H9 (cell line): Measurements from ENCODE around the gene KCNQ2. TPM values are rescaled to one million over a fixed set of nuclear protein-coding genes. Genes with fewer than 3 reads are reported as not detected.

Source experiments
- DNase-seq: peaks from one replicate; pipeline ENCODE4 v3.0.0-alpha.2; 2017
- H2AFZ ChIP-seq: one replicate; pipeline ENCODE4 v1.6.1; 2013; ENCODE audit warnings: mild to moderate bottlenecking, low read length, control low read depth, moderate library complexity
- H2AK5ac ChIP-seq: 2 replicates; pipeline ENCODE4 v1.6.1; 2013; ENCODE audit warnings: low read length, control low read depth, mixed read lengths; ENCODE audit not compliant: insufficient read length
- H2BK120ac ChIP-seq: one replicate; pipeline ENCODE4 v1.6.1; 2013; ENCODE audit warnings: low read depth, mild to moderate bottlenecking, low read length, control low read depth, inconsistent platforms; ENCODE audit not compliant: poor library complexity, severe bottlenecking
- H2BK12ac ChIP-seq: 2 replicates; pipeline ENCODE4 v1.6.1; 2013; ENCODE audit warnings: low read length, control low read depth, mixed read lengths, low read depth; ENCODE audit not compliant: insufficient read length
- H2BK15ac ChIP-seq: 2 replicates; pipeline ENCODE4 v1.6.1; 2013; ENCODE audit warnings: low read depth, low read length, control low read depth
- H2BK20ac ChIP-seq: one replicate; pipeline ENCODE4 v1.6.1; 2013; ENCODE audit warnings: low read depth, mild to moderate bottlenecking, low read length, control low read depth, inconsistent platforms; ENCODE audit not compliant: poor library complexity, severe bottlenecking
- H2BK5ac ChIP-seq: 2 replicates; pipeline ENCODE4 v1.6.1; 2013; ENCODE audit warnings: low read length, control low read depth, mixed read lengths; ENCODE audit not compliant: insufficient read length
- H3K14ac ChIP-seq: 2 replicates; pipeline ENCODE4 v1.6.1; 2013; ENCODE audit warnings: low read length, control low read depth; ENCODE audit not compliant: insufficient read depth
- H3K18ac ChIP-seq: 2 replicates; pipeline ENCODE4 v1.6.1; 2013; ENCODE audit warnings: low read depth, mild to moderate bottlenecking, mixed read lengths, low read length, control low read depth; ENCODE audit not compliant: insufficient read length
- H3K23ac ChIP-seq: 2 replicates; pipeline ENCODE4 v1.6.1; 2013; ENCODE audit warnings: low read length, control low read depth, mixed read lengths, low read depth; ENCODE audit not compliant: insufficient read length
- H3K23me2 ChIP-seq: 2 replicates; pipeline ENCODE4 v1.6.1; 2013; ENCODE audit warnings: low read depth, mild to moderate bottlenecking, mixed read lengths, low read length, control low read depth; ENCODE audit not compliant: insufficient read length, poor library complexity, severe bottlenecking
- H3K27ac ChIP-seq: 2 replicates; pipeline ENCODE4 v1.5.1; 2013; ENCODE audit warnings: low read length, control low read depth, mixed read lengths, low read depth; ENCODE audit not compliant: insufficient read length
- H3K27me3 ChIP-seq: 2 replicates; pipeline ENCODE4 v1.6.1; 2013; ENCODE audit warnings: low read length, control low read depth, inconsistent platforms; ENCODE audit not compliant: insufficient read depth
- H3K4ac ChIP-seq: 2 replicates; pipeline ENCODE4 v1.6.1; 2013; ENCODE audit warnings: low read depth, mild to moderate bottlenecking, control low read depth, inconsistent platforms, low read length, moderate library complexity
- H3K4me1 ChIP-seq: 2 replicates; pipeline ENCODE4 v1.6.1; 2013; ENCODE audit warnings: low read length, control low read depth, inconsistent platforms; ENCODE audit not compliant: insufficient read depth
- H3K4me2 ChIP-seq: 2 replicates; pipeline ENCODE4 v1.6.1; 2013; ENCODE audit warnings: low read length, control low read depth, mixed read lengths; ENCODE audit not compliant: insufficient read length, insufficient read depth
- H3K56ac ChIP-seq: 2 replicates; pipeline ENCODE4 v1.6.1; 2013; ENCODE audit warnings: low read depth, mild to moderate bottlenecking, mixed read lengths, low read length, control low read depth; ENCODE audit not compliant: insufficient read length
- H3K79me1 ChIP-seq: 2 replicates; pipeline ENCODE4 v1.6.1; 2013; ENCODE audit warnings: low read depth, mild to moderate bottlenecking, moderate library complexity, low read length, control low read depth, inconsistent platforms; ENCODE audit not compliant: insufficient read depth, poor library complexity, severe bottlenecking
- H3K79me2 ChIP-seq: 2 replicates; pipeline ENCODE4 v1.6.1; 2013; ENCODE audit warnings: low read length, control low read depth, inconsistent platforms; ENCODE audit not compliant: insufficient read depth
- H3K9ac ChIP-seq: 2 replicates; pipeline ENCODE4 v1.6.1; 2013; ENCODE audit warnings: low read length, control low read depth, mixed read lengths; ENCODE audit not compliant: insufficient read length; ENCODE audit errors: extremely low read depth
- H3K9me3 ChIP-seq: one replicate; pipeline ENCODE4 v1.6.1; 2013; ENCODE audit warnings: low read depth, low read length, inconsistent platforms; ENCODE audit not compliant: control insufficient read depth
- H3T11ph ChIP-seq: one replicate; pipeline ENCODE4 v1.6.1; 2013; ENCODE audit warnings: mild to moderate bottlenecking, low read length, control low read depth, inconsistent platforms
- H4K20me1 ChIP-seq: one replicate; pipeline ENCODE4 v1.6.1; 2013; ENCODE audit not compliant: control insufficient read depth, insufficient read length, insufficient read depth
- H4K5ac ChIP-seq: 2 replicates; pipeline ENCODE4 v1.6.1; 2013; ENCODE audit warnings: low read depth, mild to moderate bottlenecking, mixed read lengths, low read length, control low read depth; ENCODE audit not compliant: insufficient read length
- H4K8ac ChIP-seq: replicated peaks from 2 replicates; pipeline ENCODE4 v1.6.1; 2013; ENCODE audit warnings: low read length, control low read depth, mixed read lengths, low read depth; ENCODE audit not compliant: insufficient read length
- H4K91ac ChIP-seq: 2 replicates; pipeline ENCODE4 v1.6.1; 2013; ENCODE audit warnings: low read depth, mild to moderate bottlenecking, moderate library complexity, mixed read lengths, low read length, control low read depth; ENCODE audit not compliant: insufficient read length
- H3K27ac Mint-ChIP-seq, 3 experiments: 2 replicates in 2 of 3; 3 replicates in 1 of 3; pipeline ENCODE4 v1.8.0; 2020 to 2021; ENCODE audit warnings: mixed read lengths in 3 of 3, mild to moderate bottlenecking in 1 of 3, moderate library complexity in 1 of 3
- H3K27me3 Mint-ChIP-seq: 2 replicates; pipeline ENCODE4 v1.8.0; 2021; ENCODE audit warnings: low read depth, mild to moderate bottlenecking, moderate library complexity, mixed read lengths
- H3K36me3 Mint-ChIP-seq, 3 experiments: 2 replicates in 2 of 3; 3 replicates in 1 of 3; pipeline ENCODE4 v1.8.0; 2020 to 2021; ENCODE audit warnings: low read depth in 3 of 3, mixed read lengths in 3 of 3; ENCODE audit not compliant: insufficient read depth in 1 of 3
- H3K4me1 Mint-ChIP-seq, 2 experiments: 2 replicates each; pipeline ENCODE4 v1.8.0; 2020; ENCODE audit warnings: mixed read lengths in 2 of 2
- H3K4me3 Mint-ChIP-seq, 2 experiments: 2 replicates in 1 of 2; 3 replicates in 1 of 2; pipeline ENCODE4 v1.8.0; 2020 to 2021; ENCODE audit warnings: mild to moderate bottlenecking in 2 of 2, mixed read lengths in 2 of 2, moderate library complexity in 1 of 2
- H3K9me3 Mint-ChIP-seq, 2 experiments: 2 replicates in 1 of 2; 3 replicates in 1 of 2; pipeline ENCODE4 v1.8.0; 2020; ENCODE audit warnings: mild to moderate bottlenecking in 2 of 2, mixed read lengths in 2 of 2, moderate library complexity in 1 of 2
- WGBS: extraction: QIAGEN DNeasy Blood & Tissue Kit; methylation state at CpG from one replicate; pipeline ENCODE4 v1.1.7; 2013; ENCODE audit warnings: missing lambda C conversion rate, low lambda C conversion rate, mixed read lengths; ENCODE audit not compliant: insufficient read length; ENCODE audit errors: extremely low coverage; 5-methylcytosine and 5-hydroxymethylcytosine counted together
- total RNA-seq: library from RNA; stranded (reverse); gene quantifications from 2 replicates; pipeline ENCODE4 v1.2.1, GENCODE V29; 2021
- TF ChIP-seq, protein P1 (sequence below): fragments of 200-600 bp; sonication (generic); conservative IDR thresholded peaks from 3 replicates; pipeline ENCODE4 v1.8.0; 2021; ENCODE audit warnings: antibody characterized with exemption, mild to moderate bottlenecking

The KCNQ2 gene
- total RNA-seq, 1 experiment from 2014 or later = 69.2 TPM

- Histone ChIP-seq H4K20me1 (no peaks in the 10 kb centered on the region), H3K4me2 (no peak overlapping the region), H3K14ac (no peak overlapping the region), H3K4ac (no peak overlapping the region), H3K9ac (no peak overlapping the region), H3K56ac (no peak overlapping the region), H3K9me3 (no peaks in the 10 kb centered on the region), H2BK12ac (no peak overlapping the region), H2BK5ac (no peak overlapping the region), H3T11ph (no peak overlapping the region), H3K27ac (no peak overlapping the region), H4K5ac (no peak overlapping the region), H3K23me2 (no peaks in the 10 kb centered on the region), H2BK120ac (no peak overlapping the region), H2BK15ac (no peak overlapping the region), H2BK20ac (no peak overlapping the region), H2AFZ (no peak overlapping the region), H3K23ac (no peak overlapping the region), H3K4me1 (no peaks in the 10 kb centered on the region), H3K18ac (no peak overlapping the region), H4K91ac (no peak overlapping the region), H3K79me2 (no peaks in the 10 kb centered on the region), H3K27me3 (no peaks in the 10 kb centered on the region), H4K8ac (no peak overlapping the region), H2AK5ac (no peak overlapping the region), H3K79me1 (no peaks in the 10 kb centered on the region)
- Mint-ChIP-seq H3K27me3 (peaks cover 69% of the 10 kb centered on the region), H3K36me3 (peaks cover 0 to 27% (median 0%) of the 10 kb centered on the region in 3 experiments; a peak in 3 of 7 replicates), H3K9me3 (peaks cover 13 to 45% of the 10 kb centered on the region in 2 experiments; a peak in 4 of 5 replicates), H3K27ac (no peak overlapping the region), H3K4me3 (no peak overlapping the region), H3K4me1 (no peaks in the 10 kb centered on the region)
- TF ChIP-seq, protein P1, sequence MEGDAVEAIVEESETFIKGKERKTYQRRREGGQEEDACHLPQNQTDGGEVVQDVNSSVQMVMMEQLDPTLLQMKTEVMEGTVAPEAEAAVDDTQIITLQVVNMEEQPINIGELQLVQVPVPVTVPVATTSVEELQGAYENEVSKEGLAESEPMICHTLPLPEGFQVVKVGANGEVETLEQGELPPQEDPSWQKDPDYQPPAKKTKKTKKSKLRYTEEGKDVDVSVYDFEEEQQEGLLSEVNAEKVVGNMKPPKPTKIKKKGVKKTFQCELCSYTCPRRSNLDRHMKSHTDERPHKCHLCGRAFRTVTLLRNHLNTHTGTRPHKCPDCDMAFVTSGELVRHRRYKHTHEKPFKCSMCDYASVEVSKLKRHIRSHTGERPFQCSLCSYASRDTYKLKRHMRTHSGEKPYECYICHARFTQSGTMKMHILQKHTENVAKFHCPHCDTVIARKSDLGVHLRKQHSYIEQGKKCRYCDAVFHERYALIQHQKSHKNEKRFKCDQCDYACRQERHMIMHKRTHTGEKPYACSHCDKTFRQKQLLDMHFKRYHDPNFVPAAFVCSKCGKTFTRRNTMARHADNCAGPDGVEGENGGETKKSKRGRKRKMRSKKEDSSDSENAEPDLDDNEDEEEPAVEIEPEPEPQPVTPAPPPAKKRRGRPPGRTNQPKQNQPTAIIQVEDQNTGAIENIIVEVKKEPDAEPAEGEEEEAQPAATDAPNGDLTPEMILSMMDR = no peak
- WGBS = no CpG with 5 or more reads among the region's 30 CpGs
- DNase-seq = no peak
These were observed 34.8 kb upstream of the KCNQ2 start for GRCh38 chr20:63507083-63507743.
